Activated CD8-positive, alpha-beta memory T cell treated with anti-CD3 and anti-CD28 coated beads, Interleukin-2, amount 50 U/mL, for 24 hours (primary cell): ENCODE measurements around the gene ADORA1.

Source experiments
- DNase-seq: peaks from one replicate; pipeline ENCODE4 v3.0.0-alpha.2; 2020; ENCODE audit errors: extremely low read depth

Gene ADORA1

DNA sequence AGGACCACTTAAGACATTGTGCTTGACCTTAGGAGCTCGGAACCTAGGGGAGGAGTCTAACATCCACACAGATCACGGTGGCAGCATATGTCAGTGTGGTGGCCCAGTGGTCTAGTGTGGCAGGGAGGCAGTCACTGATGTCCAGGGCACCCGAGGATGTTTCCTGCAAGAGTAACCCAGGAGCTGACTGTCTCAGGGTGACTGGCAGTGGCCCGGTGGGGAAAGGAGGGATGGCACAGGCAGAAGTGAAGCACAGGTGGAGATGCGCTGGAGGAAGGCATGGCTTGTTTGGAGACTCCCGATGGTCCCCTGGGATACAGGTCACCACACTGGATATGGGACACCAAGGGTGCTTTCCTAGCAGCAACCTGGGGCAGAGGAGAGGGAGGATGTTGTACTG, 85.6 kb downstream of the ADORA1 start:
- DNase-seq: no peak

DNA sequence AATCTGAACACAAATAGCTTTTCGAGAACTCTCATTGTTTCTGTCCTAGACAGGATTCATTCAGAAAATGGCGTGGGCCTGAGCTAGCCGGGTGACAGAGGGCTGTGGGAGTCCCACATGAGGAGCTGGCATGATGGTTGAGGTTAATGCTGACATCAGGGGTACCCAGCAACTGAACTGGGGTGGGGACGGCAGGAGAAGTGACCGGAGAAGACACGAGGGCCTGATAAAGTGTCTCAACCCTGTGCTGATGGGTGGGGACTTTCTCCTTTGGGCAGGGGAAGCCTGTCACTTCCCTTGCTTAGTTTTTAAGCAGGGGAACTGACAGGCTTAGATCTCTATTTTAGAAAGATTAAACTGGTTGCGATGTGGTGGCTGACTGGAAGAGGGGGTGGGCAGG, 87.3 kb downstream of the ADORA1 start:
- no peak for DNase-seq

DNA sequence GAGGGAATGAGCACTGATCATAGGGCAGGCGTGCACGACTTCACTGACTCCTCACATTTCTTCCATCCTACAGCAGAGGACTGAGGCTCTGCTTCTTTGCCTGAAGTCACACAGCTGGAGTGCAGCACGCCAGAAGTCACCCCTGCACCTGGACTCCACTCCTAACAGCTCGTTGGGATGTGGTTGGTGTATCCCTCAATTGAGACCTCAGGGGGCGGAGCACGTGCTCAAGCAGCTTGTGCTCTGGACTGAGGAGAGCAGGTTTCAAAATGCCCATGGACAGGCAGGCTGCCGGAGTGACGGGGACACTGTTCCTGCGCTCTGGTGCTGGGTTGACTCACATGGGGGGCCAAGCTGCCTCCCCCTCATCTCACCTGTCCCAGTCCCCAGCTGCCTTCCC, 88.0 kb downstream of the ADORA1 start:
- no peak for DNase-seq

DNA sequence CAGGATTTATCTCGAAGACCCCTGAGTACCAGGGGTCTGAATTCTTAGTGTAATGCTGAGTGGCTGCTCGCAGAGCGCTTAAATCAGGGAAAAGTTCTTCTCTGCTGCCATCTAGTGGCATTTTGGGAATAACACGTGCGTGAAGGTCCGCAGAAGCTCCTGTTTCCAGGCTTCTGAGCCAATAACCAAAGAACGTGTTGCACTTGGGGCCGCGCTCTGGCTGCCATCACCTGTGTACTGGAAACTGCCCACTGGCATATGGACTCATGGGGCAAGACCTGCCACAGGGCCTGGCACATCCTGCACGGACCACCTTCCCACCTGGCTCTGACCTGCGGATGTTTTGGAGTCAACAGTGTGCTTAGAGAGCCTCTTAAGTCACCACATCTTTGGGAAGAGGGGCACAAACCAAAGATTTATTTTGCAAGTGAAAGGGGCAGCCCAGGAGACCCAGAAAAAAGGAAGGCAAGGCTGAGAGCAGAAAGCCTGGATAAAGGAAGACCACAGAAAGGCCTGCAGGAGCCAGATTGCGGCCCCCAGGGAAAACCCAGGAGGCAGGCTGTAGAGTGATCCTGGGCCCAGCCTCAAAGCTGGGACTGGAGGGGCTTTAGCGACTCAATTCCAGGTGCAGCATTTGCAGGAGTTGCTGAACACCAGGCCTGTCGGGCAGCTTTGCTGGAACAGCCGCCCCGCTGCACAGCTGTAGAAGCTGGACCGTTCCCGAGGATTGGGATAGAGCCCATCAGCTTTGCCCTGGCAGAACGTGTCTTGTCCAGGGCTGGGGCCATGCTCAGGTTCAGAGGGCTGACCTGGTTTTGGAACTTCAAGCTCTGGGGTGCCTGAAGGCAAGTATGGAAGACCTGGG, 89.0 kb downstream of the ADORA1 start:
- peak; percentile 31 for DNase-seq
